HepG2 (cell line): ENCODE results near the gene LCMT2. TPM values are rescaled to one million over a fixed set of nuclear protein-coding genes. Genes with fewer than 3 reads are reported as not detected.

Source experiments
- ATAC-seq: fragments of 200-7000 bp; cut with Tn5 transposase; 3 replicates; pipeline ENCODE4 v1.9.1; 2020; ENCODE audit warnings: mild to moderate bottlenecking, moderate library complexity
- BruUV-seq: library from RNA; stranded (reverse); fragments of 400-500 nt; replicated peaks from 2 replicates; lab custom pipeline; 2021; lab: Mats Ljungman, UMichigan
- CTCF ChIA-PET: fragments of 300-600 bp; formaldehyde crosslinking; extraction: SDS; loops from one replicate; lab custom pipeline; 2021; ENCODE audit warnings: low total read pairs, inconsistent platforms, low intra/inter-chr PET ratio; lab: Yijun Ruan, JAX
- POLR2A ChIA-PET: fragments of 350-600 bp; sonication (Branson Sonifier 250); formaldehyde crosslinking; loops from one replicate; lab custom pipeline; 2020; ENCODE audit warnings: antibody characterized with exemption, inconsistent platforms; lab: Yijun Ruan, JAX
- DNase-seq: peaks from one replicate; pipeline ENCODE4 v3.0.0-alpha.2; 2015; ENCODE audit warnings: low spot score
- FAIRE-seq: peaks from 3 replicates; lab custom pipeline; 2011; peaks lifted over from hg19 to GRCh38; lab: Jason Lieb, UNC
- H2AFZ ChIP-seq: one replicate; pipeline ENCODE4 v1.6.1; 2011; ENCODE audit warnings: low read length, inconsistent platforms
- H3K27ac ChIP-seq: fragments of 300-600 bp; 3 replicates; pipeline ENCODE4 v1.8.0; 2011; ENCODE audit warnings: mixed run types, mild to moderate bottlenecking, mixed read lengths, low read length, inconsistent platforms; ENCODE audit not compliant: insufficient read depth; ENCODE audit errors: extremely low read length
- H3K27me3 ChIP-seq, 2 experiments: fragments of 200-600 bp in 1 of 2; 2 replicates in 1 of 2; 3 replicates in 1 of 2; pipeline versions ENCODE4 v1.6.0 to v1.8.0; 2011; ENCODE audit warnings: low read length in 2 of 2, mild to moderate bottlenecking in 2 of 2, moderate library complexity in 2 of 2, inconsistent platforms in 1 of 2; ENCODE audit not compliant: insufficient read depth in 2 of 2, control insufficient read depth in 1 of 2
- H3K36me3 ChIP-seq, 2 experiments: fragments of 200-600 bp in 1 of 2; replicated peaks in 1 of 2; 2 replicates in 1 of 2; 3 replicates in 1 of 2; pipeline versions ENCODE4 v1.5.1 to v1.8.0; 2011; ENCODE audit warnings: low read length in 2 of 2, inconsistent platforms in 1 of 2; ENCODE audit not compliant: insufficient read depth in 2 of 2, control insufficient read depth in 1 of 2
- H3K4me1 ChIP-seq: 2 replicates; pipeline ENCODE4 v1.5.1; 2012; ENCODE audit warnings: low read length, inconsistent platforms; ENCODE audit not compliant: insufficient read depth
- H3K4me2 ChIP-seq: 2 replicates; pipeline ENCODE4 v1.6.0; 2011; ENCODE audit warnings: low read depth, low read length, inconsistent platforms
- H3K4me3 ChIP-seq, 3 experiments: fragments of 200-600 bp in 1 of 3; sonication (generic), shearing (Covaris generic) in 1 of 3; replicated peaks in 1 of 3; 2 replicates each; pipeline ENCODE4 v1.5.1; 2011 to 2016; ENCODE audit warnings: low read length in 3 of 3, inconsistent platforms in 2 of 3, low read depth in 2 of 3, mild to moderate bottlenecking in 2 of 3, control low read depth in 1 of 3, mixed read lengths in 1 of 3; ENCODE audit not compliant: insufficient read depth in 1 of 3
- H3K79me2 ChIP-seq: one replicate; pipeline ENCODE4 v1.6.1; 2011; ENCODE audit warnings: low read length, inconsistent platforms; ENCODE audit not compliant: insufficient read depth
- H3K9ac ChIP-seq: 2 replicates; pipeline ENCODE4 v1.6.0; 2011; ENCODE audit warnings: mild to moderate bottlenecking, low read depth, low read length, inconsistent platforms; ENCODE audit not compliant: insufficient read depth
- H3K9me3 ChIP-seq: 2 replicates; pipeline ENCODE4 v1.5.1; 2012; ENCODE audit warnings: mild to moderate bottlenecking, low read length
- H4K20me1 ChIP-seq: 2 replicates; pipeline ENCODE4 v1.6.0; 2011; ENCODE audit warnings: inconsistent platforms, mild to moderate bottlenecking, low read length, moderate library complexity; ENCODE audit not compliant: insufficient read depth
- BRCA1 ChIP-seq: sonication (generic); formaldehyde crosslinking; IDR thresholded peaks from 2 replicates; pipeline ENCODE4 v1.4.0; 2020; ENCODE audit warnings: missing genetic modification reagents
- DDIT3 ChIP-seq: sonication (generic); formaldehyde crosslinking; IDR thresholded peaks from 2 replicates; pipeline ENCODE4 v1.4.0; 2020; ENCODE audit warnings: mild to moderate bottlenecking, missing genetic modification reagents
- ERF ChIP-seq: IDR thresholded peaks from 2 replicates; pipeline ENCODE4 v1.6.1; 2018; ENCODE audit warnings: missing biosample characterization, missing genetic modification reagents
- ETV5 ChIP-seq: IDR thresholded peaks from 2 replicates; pipeline ENCODE4 v1.6.1; 2018; ENCODE audit warnings: missing biosample characterization, missing genetic modification reagents, inconsistent platforms, borderline replicate concordance
- FOSL2 ChIP-seq: sonication (generic); formaldehyde crosslinking; IDR thresholded peaks from 2 replicates; pipeline ENCODE4 v1.4.0; 2020; ENCODE audit warnings: missing genetic modification reagents
- HNF4A ChIP-seq: sonication (generic); formaldehyde crosslinking; IDR thresholded peaks from 2 replicates; pipeline ENCODE4 v1.4.0; 2020; ENCODE audit warnings: missing genetic modification reagents
- KMT2A ChIP-seq: sonication (generic); formaldehyde crosslinking; IDR thresholded peaks from 2 replicates; pipeline ENCODE4 v1.4.0; 2020; ENCODE audit warnings: missing genetic modification reagents
- MBD4 ChIP-seq: IDR thresholded peaks from 2 replicates; pipeline ENCODE4 v1.6.1; 2012; ENCODE audit warnings: low read length, inconsistent platforms, borderline replicate concordance
- MYNN ChIP-seq: sonication (generic); formaldehyde crosslinking; IDR thresholded peaks from 2 replicates; pipeline ENCODE4 v1.4.0; 2020; ENCODE audit warnings: mild to moderate bottlenecking, low read depth, missing genetic modification reagents
- PAF1 ChIP-seq: IDR thresholded peaks from 2 replicates; pipeline ENCODE4 v1.6.1; 2016; ENCODE audit warnings: missing genetic modification reagents, missing compliant biosample characterization
- PREB ChIP-seq: sonication (generic); formaldehyde crosslinking; IDR thresholded peaks from 2 replicates; pipeline ENCODE4 v1.4.0; 2020; ENCODE audit warnings: missing genetic modification reagents
- SOX5 ChIP-seq: IDR thresholded peaks from 2 replicates; pipeline ENCODE4 v1.6.1; 2016; ENCODE audit warnings: borderline replicate concordance
- SOX6 ChIP-seq, 2 experiments: fragments of 450-650 bp in 1 of 2; sonication (generic) in 1 of 2; formaldehyde crosslinking in 1 of 2; IDR thresholded peaks; 2 replicates each; pipeline versions ENCODE4 v1.4.0 to v1.6.1; 2017 to 2020; ENCODE audit warnings: antibody characterized with exemption in 1 of 2, mild to moderate bottlenecking in 1 of 2, missing genetic modification reagents in 1 of 2
- U2AF1 ChIP-seq: fragments of 200-400 bp; formaldehyde crosslinking; optimal IDR thresholded peaks from 2 replicates; pipeline ENCODE3; 2017; ENCODE audit warnings: mild to moderate bottlenecking, low read depth, low read length
- ZFP82 ChIP-seq: sonication (generic); formaldehyde crosslinking; IDR thresholded peaks from 2 replicates; pipeline ENCODE4 v1.5.1; 2020; ENCODE audit warnings: mild to moderate bottlenecking, missing genetic modification reagents, borderline replicate concordance
- ZKSCAN1 ChIP-seq: fragments of 150-350 bp; IDR thresholded peaks from 2 replicates; pipeline ENCODE4 v1.6.1; 2014; ENCODE audit warnings: low read length
- WGBS: methylation state at CpG from one replicate; pipeline ENCODE4 v1.1.6; 2017; ENCODE audit warnings: low lambda C conversion rate; 5-methylcytosine and 5-hydroxymethylcytosine counted together
- in situ Hi-C: cut with HindIII; loops from 2 replicates; pipeline ENCODE4 v1.10.0; 2017; ENCODE audit warnings: low pct_unique_long_range_greater_than_20kb; ENCODE audit not compliant: extremely low pct_ligation_motif_present
- intact Hi-C: fragments of 100-400 bp; cut with micrococcal nuclease; formaldehyde crosslinking; loops from one replicate; pipeline ENCODE4 v1.10.0; 2022; ENCODE audit not compliant: unreplicated experiment
- polyA plus RNA-seq, 8 experiments: library from polyadenylated mRNA; depleted of rRNA in 3 of 8; stranded (reverse) in 7 of 8; unstranded in 1 of 8; fragments of >200 nt; fragmentation: Illumina TruSeq in 4 of 8; extraction: Trizol in 4 of 8; gene quantifications; 2 replicates each; pipeline versions ENCODE4 v1.2.1 to v1.2.3, GENCODE V29; 2011 to 2016; ENCODE audit warnings: low read depth in 4 of 8, missing spikeins in 1 of 8, mixed read lengths in 1 of 8; ENCODE audit not compliant: insufficient read depth in 1 of 8
- total RNA-seq, 5 experiments: library from RNA; depleted of rRNA; stranded (reverse); fragments of >200 nt; fragmentation: Illumina TruSeq; extraction: Trizol; gene quantifications; 2 replicates each; pipeline ENCODE4 v1.2.3, GENCODE V29; 2016; ENCODE audit warnings: low read depth in 1 of 5
- TF ChIP-seq, protein P1 (sequence below): sonication (generic); formaldehyde crosslinking; IDR thresholded peaks from 2 replicates; pipeline ENCODE4 v1.5.0; 2020; ENCODE audit warnings: missing genetic modification reagents
- TF ChIP-seq, protein P2 (sequence below): sonication (generic); formaldehyde crosslinking; IDR thresholded peaks from 2 replicates; pipeline ENCODE4 v1.5.1; 2020; ENCODE audit warnings: mild to moderate bottlenecking, missing genetic modification reagents, moderate library complexity

Gene LCMT2
- total and polyA plus RNA-seq, 2 of the 13 experiments (the other 11 are each of a cell fraction or from before 2014, with no cell fraction given): 6.9 to 9.1 TPM

DNA sequence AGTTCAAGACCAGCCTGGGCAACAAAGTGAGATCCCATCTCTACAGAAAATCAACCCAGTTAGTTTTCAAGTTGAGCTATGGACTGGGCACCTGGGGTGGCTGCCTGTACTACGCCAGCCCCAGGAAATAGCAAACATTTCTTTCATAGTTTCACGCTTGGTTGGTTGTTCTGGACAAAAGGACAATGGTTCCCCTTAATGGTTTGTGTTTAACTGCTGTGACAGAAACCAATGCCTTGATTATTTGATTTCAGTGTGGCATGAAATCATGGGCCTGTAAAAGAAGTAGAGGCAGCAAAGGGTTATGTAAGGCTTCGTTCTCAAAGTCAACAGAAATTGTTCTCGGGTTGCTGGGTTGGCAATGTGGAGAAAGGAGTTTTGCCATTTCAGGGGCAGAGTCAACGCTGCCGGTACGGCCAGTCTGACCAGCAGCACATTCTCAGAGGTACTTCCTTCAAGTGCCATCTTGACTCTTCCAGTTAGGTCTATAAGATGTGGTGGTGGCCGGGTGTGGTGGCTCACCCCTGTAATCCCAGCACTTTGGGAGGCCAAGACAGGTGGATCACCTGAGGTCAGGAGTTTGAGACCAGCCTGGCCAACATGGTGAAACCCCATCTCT lies 12.7 kb downstream of the LCMT2 start:
- 14% methylated on average over 8 of the region's 8 CpGs for WGBS
- POLR2A ChIA-PET: no interaction called here
- in situ Hi-C loops: no loop called here
- no peak for TF ChIP-seq PREB (CRISPR knock-in tag)
- TF ChIP-seq BRCA1: no peak
- no peak for TF ChIP-seq U2AF1
- TF ChIP-seq KMT2A (CRISPR knock-in tag): no peak
- no peak for TF ChIP-seq ZFP82 (CRISPR knock-in tag)
- peak; percentile 86; the same call in 1 of the 2 replicates for TF ChIP-seq SOX5
- TF ChIP-seq, protein P1, sequence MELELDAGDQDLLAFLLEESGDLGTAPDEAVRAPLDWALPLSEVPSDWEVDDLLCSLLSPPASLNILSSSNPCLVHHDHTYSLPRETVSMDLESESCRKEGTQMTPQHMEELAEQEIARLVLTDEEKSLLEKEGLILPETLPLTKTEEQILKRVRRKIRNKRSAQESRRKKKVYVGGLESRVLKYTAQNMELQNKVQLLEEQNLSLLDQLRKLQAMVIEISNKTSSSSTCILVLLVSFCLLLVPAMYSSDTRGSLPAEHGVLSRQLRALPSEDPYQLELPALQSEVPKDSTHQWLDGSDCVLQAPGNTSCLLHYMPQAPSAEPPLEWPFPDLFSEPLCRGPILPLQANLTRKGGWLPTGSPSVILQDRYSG (CRISPR knock-in tag): no peak
- no peak for TF ChIP-seq MBD4
- TF ChIP-seq, protein P2, sequence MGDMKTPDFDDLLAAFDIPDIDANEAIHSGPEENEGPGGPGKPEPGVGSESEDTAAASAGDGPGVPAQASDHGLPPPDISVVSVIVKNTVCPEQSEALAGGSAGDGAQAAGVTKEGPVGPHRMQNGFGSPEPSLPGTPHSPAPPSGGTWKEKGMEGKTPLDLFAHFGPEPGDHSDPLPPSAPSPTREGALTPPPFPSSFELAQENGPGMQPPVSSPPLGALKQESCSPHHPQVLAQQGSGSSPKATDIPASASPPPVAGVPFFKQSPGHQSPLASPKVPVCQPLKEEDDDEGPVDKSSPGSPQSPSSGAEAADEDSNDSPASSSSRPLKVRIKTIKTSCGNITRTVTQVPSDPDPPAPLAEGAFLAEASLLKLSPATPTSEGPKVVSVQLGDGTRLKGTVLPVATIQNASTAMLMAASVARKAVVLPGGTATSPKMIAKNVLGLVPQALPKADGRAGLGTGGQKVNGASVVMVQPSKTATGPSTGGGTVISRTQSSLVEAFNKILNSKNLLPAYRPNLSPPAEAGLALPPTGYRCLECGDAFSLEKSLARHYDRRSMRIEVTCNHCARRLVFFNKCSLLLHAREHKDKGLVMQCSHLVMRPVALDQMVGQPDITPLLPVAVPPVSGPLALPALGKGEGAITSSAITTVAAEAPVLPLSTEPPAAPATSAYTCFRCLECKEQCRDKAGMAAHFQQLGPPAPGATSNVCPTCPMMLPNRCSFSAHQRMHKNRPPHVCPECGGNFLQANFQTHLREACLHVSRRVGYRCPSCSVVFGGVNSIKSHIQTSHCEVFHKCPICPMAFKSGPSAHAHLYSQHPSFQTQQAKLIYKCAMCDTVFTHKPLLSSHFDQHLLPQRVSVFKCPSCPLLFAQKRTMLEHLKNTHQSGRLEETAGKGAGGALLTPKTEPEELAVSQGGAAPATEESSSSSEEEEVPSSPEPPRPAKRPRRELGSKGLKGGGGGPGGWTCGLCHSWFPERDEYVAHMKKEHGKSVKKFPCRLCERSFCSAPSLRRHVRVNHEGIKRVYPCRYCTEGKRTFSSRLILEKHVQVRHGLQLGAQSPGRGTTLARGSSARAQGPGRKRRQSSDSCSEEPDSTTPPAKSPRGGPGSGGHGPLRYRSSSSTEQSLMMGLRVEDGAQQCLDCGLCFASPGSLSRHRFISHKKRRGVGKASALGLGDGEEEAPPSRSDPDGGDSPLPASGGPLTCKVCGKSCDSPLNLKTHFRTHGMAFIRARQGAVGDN: no peak
- TF ChIP-seq ETV5 (CRISPR knock-in tag): peak; percentile 45; the same call in 1 of the 2 replicates
- no peak for TF ChIP-seq SOX6 (IDR thresholded peaks at IDR 0.05)
- peak; percentile 51 for TF ChIP-seq SOX6 (CRISPR knock-in tag; IDR thresholded peaks at IDR 0.05)
- peak; percentile 15; the same call in 1 of the 2 replicates for TF ChIP-seq FOSL2 (CRISPR knock-in tag)
- 0 out of 2 replicates have a peak, but pooled peaks have one; percentile 11 for TF ChIP-seq HNF4A (CRISPR knock-in tag)
- no peak for TF ChIP-seq MYNN
- TF ChIP-seq DDIT3: no peak
- TF ChIP-seq PAF1: no peak
- TF ChIP-seq ZKSCAN1: no peak
- no peak for TF ChIP-seq ERF (CRISPR knock-in tag)

More for the DNA sequence above, 12.7 kb downstream of the LCMT2 start:
- DNase-seq (peak; percentile 52), FAIRE-seq (no peak), ATAC-seq (peak; percentile 57)
- Histone ChIP-seq H2AFZ (peak overlapping the region; percentile 32), H3K9ac (no peak overlapping the region), H3K79me2 (no peaks in the 10 kb centered on the region), H3K27ac (no peak overlapping the region), H3K36me3 (no peaks in the 10 kb centered on the region), H3K9me3 (no peaks in the 10 kb centered on the region), H4K20me1 (no peaks in the 10 kb centered on the region), H3K4me3 (peak overlapping the region in 2 of 3 experiments; percentile 16 to 46; a peak in 3 of 6 replicates), H3K27me3 (peaks cover 0 to 21% of the 10 kb centered on the region in 2 experiments; a peak in 2 of 5 replicates), H3K4me1 (peaks cover 25% of the 10 kb centered on the region), H3K4me2 (peak overlapping the region; percentile 73)
- no TSS peak for BruUV-seq
- CTCF ChIA-PET: no interaction called here
- intact Hi-C loops: no loop called here
